ENCODE data around the gene KIAA1217.
"Not testable (repeated sequence)": the region's sequence is repeated elsewhere in the genome, so short reads cannot be mapped to it uniquely, and the experiment has no call there.

The KIAA1217 gene

DNA sequence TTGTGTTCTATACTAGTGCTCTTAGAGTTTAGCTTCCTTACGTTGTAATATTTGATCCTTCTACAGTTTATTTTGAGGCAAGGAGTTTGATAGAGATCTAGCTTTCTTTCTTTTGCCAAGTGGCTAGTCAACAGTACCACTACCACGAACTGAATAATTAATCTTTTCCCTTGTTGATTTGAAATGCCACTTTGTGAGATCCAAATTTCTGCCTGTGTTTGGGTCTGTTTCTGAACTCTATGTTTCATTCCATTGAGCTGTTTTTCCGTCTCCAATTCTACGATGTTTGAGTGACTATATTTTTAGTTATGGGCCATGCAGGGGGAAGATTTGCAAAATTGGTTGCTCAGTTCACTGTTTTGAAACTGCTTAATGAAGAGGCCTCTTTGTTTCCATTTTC lies 134.7 kb downstream of the KIAA1217 start:
- DNase-seq: no peak

GRCh38 chr10:24344279-24344678 lies 135.3 kb downstream of the KIAA1217 start:
- DNase-seq: no peak

GRCh38 chr10:24344695-24345463 lies 135.9 kb downstream of the KIAA1217 start:
- DNase-seq: no peak

GRCh38 chr10:24346877-24347519 lies 138.1 kb downstream of the KIAA1217 start:
- no peak for DNase-seq

- DNase-seq: no peak
These were observed 140.6 kb downstream of the KIAA1217 start for GRCh38 chr10:24349379-24350001.

GRCh38 chr10:24350070-24350921 lies 141.4 kb downstream of the KIAA1217 start:
- DNase-seq: no peak

- not testable (repeated sequence) for DNase-seq
These were observed 141.9 kb downstream of the KIAA1217 start for GRCh38 chr10:24350922-24351225.

- no peak for DNase-seq
These were observed 143.0 kb downstream of the KIAA1217 start for GRCh38 chr10:24351961-24352360.

DNA sequence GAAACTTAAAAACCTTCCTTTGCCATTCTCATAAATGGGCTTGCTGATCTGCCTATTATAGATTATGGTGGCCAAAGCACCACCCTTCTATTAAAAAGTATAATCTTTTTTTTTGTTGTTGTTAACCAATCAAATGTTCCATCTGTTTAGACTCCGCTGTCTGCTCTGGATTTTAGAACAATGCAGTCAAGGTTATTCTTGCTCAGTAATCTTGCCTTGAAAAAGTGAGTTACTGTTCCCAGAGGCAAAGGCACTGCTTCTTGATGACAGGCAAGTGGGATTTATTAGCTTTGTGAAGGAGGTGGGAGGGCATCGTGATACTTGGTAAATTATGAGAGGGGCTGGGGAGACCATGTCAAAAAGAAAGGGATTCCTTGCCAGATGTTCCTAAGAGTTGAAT lies 143.5 kb downstream of the KIAA1217 start:
- no peak for DNase-seq

DNA sequence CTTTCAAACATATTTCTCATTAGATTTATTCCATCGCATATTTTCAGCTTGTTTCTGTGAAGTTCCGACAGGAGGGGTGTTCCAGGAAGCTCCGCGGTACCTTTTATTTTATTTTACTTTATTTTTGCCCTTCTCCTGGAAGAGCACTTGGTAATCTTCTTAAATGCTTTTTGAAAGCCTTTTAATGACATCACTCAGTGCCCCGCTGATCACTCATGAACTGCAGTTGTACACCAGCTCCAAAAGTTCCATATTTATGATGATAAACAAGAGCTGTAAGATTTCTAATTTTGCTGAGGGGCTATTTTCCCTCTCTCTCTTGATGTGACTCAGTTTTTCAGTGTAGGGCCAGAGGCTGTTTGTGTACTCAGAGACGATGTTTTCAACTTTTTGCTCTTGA lies 144.4 kb downstream of the KIAA1217 start:
- DNase-seq: no peak

DNA sequence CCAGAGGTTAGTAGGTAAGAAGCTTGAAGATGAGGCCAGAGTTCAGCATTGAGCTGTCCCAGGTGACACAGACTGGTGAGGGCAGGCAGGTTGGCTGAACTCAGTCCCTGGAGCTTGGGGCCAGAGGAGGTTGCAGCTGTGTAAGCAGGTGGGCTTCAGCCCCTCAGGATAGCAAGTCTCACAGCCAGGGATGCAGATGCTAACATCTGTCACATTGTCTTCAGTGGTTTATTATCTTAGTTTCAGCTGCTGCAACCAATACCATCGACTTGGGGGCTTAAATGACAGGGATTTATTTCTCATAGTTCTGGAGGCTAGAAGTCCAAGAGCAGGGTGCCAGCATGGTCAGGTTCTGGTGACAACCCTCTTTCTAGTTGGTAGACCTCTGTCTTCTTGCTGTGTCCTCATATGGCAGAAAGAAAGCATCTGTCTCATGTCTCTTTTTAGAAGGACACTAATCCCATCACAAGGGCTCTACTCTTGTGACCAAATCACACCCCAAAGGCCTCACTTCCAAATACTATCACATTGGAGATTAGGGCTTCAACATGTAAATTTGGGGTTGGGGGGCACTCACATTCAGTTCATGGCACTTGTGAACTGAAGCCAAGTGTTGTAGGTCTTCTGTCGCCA lies 146.2 kb downstream of the KIAA1217 start:
- DNase-seq: no peak

GRCh38 chr10:24357344-24358004 lies 148.5 kb downstream of the KIAA1217 start:
- no peak for DNase-seq

DNA sequence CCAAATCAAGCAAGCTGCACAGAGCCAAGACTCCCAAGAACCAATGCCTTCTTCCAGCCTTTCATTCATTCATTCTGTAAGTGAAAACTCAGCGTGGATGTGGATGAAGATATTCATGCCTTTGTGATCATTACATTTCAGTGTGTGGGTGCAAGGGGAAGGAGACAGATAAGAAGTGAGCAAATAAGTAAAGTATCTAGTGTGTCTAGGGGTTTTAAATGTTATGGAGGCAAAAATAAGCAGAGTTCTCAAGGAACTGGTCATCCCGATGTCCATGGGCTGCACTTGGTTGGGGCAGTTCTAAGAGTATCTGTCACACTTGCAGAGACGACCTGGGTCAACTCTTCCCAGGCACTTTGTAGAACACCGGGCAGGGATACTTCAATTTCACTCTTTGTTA lies 149.1 kb downstream of the KIAA1217 start:
- no peak for DNase-seq

DNA sequence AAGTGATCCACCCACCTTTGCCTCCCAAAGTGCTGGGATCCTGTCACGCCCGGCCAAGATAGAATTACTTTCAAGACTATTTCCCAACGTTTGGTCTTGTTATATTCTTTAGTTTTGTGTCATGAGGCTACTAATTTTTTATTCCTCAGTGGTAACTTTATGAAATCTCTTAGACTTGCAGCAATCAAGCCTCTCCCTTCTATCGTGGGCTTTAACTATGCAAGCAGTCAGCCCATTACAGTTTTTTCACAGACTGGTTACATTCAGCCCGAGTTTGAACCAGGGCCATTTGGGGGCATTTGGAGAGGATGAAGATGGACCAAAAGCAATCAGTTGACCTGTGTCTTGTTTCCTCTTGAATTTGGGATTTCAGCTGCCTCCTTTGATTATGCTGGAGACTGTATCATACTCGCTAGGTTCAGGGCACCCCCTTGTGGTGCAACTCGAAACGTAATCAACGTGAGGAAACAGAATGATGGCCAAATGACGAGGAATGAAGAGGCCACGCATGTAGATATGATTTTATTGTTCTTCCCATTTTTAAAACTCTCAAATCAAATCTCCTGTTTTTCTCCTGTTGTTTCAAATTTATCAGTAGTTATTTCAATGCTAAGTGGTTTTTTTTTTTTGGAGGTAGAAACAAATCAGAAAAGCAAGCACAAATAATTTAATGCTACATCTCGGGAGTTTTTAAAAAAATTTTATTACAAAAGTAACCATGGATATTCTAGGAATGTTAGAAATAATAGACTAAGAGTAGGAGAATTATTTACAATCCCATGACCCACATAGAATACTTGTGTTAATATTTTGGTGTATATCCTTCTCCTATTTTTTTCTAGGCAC lies 151.6 kb downstream of the KIAA1217 start:
- DNase-seq: peak; percentile 48 to 58

- DNase-seq: no peak
These were observed 154.1 kb downstream of the KIAA1217 start for GRCh38 chr10:24363070-24363469.

GRCh38 chr10:24367688-24368087 lies 158.8 kb downstream of the KIAA1217 start:
- no peak for DNase-seq

DNA sequence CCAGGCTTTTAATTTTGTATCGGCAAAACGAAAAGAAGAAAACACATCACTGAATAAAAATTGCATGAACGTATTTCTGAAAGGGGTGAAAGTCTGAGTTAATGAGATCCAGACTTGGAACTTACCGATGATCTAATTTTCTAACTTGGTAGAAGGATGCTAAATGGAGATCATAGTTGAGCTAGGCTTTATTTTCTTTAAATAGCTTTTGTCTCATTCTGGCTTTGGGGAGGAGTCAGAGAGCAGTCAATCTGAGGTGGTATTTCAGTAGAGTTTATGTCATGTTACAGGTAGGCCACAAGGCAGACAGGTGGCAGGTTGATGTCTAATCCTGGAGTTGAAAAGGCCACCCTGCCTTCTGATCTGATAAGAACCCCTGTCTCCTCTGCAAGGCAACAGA lies 161.9 kb downstream of the KIAA1217 start:
- no peak for DNase-seq

DNA sequence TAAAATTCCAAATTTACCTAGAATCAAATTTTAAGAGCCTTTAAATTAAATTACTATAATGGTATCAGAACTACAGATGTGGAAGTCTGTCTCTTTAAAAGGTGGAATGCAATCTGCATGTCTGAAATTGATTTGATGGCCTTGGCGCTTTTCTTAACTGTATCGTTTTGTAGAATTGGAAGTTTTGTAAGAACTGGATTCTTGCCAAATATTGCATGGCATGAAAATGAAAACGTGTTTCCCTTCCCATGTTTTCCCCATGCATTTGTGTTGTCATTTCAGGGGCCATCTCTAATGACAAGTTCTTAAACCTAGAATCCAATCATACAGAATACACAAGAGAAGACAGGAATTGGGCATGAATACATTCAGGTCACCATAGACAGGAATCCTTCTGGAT lies 162.5 kb downstream of the KIAA1217 start:
- no peak for DNase-seq

- no peak for DNase-seq
These were observed 165.4 kb downstream of the KIAA1217 start for GRCh38 chr10:24374134-24374915.

DNA sequence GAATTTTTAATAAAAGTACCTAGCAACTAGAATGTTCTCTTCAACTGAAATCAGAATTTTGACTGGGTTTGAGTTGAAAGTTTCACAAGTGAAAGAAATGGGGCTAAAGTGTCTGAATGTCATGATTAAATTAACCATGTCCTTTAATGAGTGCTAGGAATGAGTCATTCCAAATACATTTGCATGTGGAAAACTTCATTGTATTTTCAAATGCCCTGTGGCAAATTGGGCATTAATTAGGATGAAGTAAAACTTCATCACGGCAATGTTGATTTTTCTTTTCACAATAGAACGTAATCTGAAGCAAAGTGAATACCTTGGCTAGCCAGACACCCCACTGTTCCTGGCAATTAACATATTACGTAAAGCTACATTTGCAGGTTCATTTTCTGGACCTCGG lies 166.6 kb downstream of the KIAA1217 start:
- no peak for DNase-seq

DNA sequence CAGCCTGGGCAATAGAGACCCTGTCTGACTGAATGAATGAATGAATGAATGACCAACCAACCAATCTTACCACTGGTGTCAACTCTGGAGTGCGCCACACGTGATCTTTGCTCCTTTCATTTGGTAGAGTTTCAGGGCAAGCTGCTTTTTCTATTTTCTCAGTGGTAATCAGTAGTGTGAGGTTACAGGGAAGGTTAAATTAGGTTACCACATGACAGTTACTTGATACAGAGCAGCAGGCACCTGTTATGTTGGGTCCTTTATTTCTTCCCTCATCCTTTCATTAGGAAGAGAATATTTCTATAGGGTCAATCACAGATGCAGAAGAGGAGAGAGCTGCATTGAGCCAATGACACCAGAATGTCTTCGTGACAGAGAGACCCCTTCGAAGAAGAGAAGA lies 167.8 kb downstream of the KIAA1217 start:
- no peak for DNase-seq
